GM21619 (cell line): Measurements from ENCODE around the gene FAM110D.

Source experiments
- ATAC-seq: cut with Tn5 transposase; IDR thresholded peaks from one replicate; pipeline ENCODE4 v1.9.1; 2021; ENCODE audit not compliant: unreplicated experiment

FAM110D gene

DNA sequence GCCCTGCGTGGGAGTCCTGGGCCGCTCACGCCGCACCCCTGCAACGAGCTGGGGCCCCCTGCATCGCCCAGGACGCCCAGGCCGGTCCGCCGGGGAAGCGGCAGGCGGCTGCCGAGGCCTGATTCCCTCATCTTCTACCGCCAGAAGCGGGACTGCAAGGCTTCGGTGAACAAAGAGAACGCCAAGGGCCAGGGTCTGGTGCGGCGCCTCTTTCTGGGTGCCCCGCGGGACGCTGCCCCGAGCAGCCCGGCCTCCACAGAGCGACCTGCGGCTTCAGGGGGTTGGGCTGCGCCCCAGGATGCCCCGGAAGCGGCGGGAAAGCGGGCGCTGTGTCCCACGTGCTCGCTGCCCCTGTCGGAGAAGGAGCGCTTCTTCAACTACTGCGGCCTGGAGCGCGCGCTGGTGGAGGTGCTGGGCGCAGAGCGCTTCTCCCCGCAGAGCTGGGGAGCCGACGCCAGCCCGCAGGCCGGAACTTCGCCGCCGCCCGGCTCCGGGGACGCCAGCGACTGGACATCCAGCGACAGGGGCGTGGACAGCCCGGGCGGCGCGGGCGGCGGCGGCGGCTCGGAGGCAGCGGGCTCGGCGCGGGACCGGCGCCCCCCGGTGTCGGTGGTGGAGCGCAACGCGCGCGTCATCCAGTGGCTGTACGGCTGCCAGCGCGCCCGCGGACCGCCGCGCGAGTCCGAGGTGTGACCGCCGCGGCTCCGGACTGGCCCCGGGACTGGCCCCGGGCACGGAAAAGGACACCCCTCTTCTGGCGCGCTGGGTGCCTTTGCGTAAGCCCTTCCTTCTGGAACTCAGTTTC lies 2.7 kb downstream of the FAM110D start:
- ATAC-seq = no peak

GRCh38 chr1:26162220-26162709 lies 3.4 kb downstream of the FAM110D start:
- no peak for ATAC-seq

GRCh38 chr1:26163684-26164035 lies 4.8 kb downstream of the FAM110D start:
- ATAC-seq = no peak

GRCh38 chr1:26164036-26164860 lies 5.4 kb downstream of the FAM110D start:
- no peak for ATAC-seq

- no peak for ATAC-seq
Measured at GRCh38 chr1:26164861-26165842, 6.3 kb downstream of the FAM110D start.

- no peak for ATAC-seq
Measured at GRCh38 chr1:26166719-26167281, 7.9 kb downstream of the FAM110D start.

- no peak for ATAC-seq
Measured at GRCh38 chr1:26168410-26169197, 9.7 kb downstream of the FAM110D start, which contains the start of gene C1orf232. C1orf232 (minus strand) TSS chr1:26168963; CDS start chr1:26168499, 464 bp downstream.

GRCh38 chr1:26169198-26169554 lies 10.3 kb downstream of the FAM110D start:
- no peak for ATAC-seq

- ATAC-seq = peak; percentile 92
Measured at GRCh38 chr1:26169669-26170471, 11.0 kb downstream of the FAM110D start, which contains the start of gene ZNF593. ZNF593 (plus strand) TSS chr1:26169908; CDS start chr1:26169984, 76 bp downstream.

DNA sequence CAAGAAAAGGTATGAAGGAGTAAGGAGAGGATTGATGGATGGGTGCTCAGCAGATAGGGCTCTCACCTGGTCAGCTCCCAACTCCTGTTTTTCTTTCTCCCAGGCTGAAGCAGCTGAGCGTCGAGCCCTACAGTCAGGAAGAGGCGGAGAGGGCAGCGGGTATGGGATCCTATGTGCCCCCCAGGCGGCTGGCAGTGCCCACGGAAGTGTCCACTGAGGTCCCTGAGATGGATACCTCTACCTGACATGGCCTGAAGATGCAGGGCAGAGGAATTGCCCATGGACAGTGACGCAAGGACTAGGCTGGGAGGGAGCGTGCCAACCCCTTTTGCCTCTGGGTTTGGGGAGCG lies 11.6 kb downstream of the FAM110D start:
- ATAC-seq = no peak

- no peak for ATAC-seq
Measured at GRCh38 chr1:26171084-26172072, 12.5 kb downstream of the FAM110D start, which contains the start of gene ZNF593OS. ZNF593OS (minus strand) TSS chr1:26171832; CDS start chr1:26171661, 171 bp downstream.

GRCh38 chr1:26175346-26175745 lies 16.5 kb downstream of the FAM110D start:
- ATAC-seq = no peak

DNA sequence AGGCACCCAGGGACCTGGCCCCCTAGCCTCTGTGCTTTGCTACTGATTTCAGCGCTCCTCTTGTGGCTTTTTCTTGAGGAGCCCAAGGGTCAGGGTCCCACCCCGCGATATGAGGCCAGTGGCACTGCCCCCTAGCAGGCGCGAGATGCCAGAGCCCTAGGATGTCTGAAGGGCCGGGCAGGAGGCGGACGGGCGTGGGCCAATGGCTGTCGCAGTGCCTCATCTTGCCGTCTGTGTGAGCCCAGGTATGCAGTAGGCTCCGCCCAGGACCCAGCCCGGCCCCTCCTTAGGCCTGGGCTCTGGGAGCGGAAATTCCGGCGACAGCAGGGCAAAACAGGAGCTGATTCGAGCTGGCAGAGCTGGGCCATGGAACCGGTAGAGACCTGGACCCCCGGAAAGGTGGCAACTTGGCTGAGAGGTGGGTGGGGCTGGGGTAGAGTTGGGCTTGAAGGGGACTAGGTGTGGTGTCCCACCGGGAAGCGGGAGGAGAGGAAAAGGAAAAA lies 18.4 kb downstream of the FAM110D start, which contains the start of gene CNKSR1:
Gene CNKSR1, plus strand, starts transcription at position 310 of the 503 bp plus-strand sequence. Its CDS starts 57 bp downstream, at position 367.
- no peak for ATAC-seq

DNA sequence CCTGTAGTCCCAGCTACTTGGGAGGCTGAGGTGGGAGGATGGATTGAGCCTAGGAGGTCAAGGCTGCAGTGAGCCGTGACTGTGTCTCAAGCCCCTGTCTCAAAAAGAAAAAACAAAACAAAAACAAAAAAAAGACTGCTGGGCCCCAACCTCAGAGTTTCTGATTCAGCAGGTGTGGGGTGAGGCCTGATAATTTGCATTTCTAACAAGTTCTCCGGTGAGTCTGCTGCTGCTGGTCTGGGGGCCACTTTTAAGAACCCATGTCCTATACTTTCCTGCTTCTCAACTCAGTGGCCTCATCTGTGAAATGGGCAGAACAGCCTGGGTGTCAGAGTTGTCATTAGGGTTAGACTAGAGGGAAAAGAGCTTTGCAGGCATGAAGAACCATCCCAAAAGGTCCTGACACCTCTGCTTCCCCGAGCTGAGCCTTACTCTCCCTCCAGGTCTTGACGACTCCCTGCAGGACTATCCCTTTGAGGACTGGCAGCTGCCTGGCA lies 21.2 kb downstream of the FAM110D start:
- no peak for ATAC-seq

- ATAC-seq = no peak
Measured at GRCh38 chr1:26181586-26182382, 22.9 kb downstream of the FAM110D start.

- no peak for ATAC-seq
Measured at GRCh38 chr1:26182383-26182696, 23.5 kb downstream of the FAM110D start.
